HG03457 (cell line): ENCODE results near the gene RFK.

Experiments
- ATAC-seq: cut with Tn5 transposase; IDR thresholded peaks from one replicate; pipeline ENCODE4 v1.9.1; 2021; ENCODE audit warnings: moderate number of reproducible peaks; ENCODE audit not compliant: unreplicated experiment

RFK gene

DNA sequence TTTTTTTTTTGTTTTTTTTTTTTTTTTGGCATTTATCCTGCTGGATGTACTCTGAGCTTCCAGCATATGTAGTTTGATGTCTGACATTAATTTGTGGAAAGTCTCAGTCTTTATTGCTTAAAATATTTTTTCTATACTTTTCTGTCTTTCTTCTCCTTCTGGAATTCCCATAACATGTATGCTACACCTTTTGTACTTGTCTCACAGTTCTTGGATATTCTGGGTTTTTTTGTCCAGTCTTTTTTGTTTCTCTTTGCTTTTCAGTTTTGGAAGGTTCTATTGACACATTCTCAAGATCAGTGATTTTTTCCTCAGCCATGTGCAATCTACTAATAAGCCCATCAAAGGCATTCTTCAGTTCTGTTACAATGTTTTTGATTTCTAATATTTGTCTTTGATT is 19.4 kb upstream of the RFK start:
- ATAC-seq = no peak

DNA sequence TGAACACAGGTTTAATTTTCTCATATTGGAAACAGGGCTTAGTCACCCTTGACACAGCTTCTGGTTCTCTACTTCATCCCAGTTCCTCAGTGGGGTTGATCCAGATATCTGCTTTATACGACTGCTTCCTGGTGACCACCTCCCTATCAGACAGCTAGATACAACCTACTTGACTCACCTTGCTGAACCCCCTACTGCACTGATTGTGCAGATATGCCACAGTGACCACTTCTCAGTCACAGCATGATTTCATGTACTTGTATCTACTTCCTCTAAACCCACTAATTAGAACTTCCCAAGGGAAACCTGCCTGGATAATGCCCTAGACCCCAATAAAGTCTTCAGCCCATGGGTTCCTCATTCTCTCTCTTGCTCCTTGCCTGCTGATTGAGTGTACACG is 18.4 kb upstream of the RFK start:
- ATAC-seq = no peak

DNA sequence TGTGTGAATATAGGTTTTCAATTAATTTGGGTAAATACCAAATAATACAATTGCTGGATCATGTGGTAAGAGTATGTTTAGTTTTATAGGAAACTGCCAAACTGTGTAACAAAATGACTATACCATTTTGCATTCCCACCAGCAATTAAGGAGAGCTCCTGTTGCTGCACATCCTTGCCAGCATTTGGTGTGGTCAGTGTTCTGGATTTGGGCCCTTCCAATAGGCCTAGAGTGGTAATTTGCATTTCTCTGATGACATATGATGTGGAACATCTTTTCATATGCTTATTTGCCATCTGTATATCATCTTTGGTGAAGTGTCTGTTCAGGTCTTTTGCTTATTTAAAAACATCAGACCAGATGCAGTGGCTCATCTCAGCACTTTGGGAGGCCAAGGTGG is 11.6 kb upstream of the RFK start:
- no peak for ATAC-seq

DNA sequence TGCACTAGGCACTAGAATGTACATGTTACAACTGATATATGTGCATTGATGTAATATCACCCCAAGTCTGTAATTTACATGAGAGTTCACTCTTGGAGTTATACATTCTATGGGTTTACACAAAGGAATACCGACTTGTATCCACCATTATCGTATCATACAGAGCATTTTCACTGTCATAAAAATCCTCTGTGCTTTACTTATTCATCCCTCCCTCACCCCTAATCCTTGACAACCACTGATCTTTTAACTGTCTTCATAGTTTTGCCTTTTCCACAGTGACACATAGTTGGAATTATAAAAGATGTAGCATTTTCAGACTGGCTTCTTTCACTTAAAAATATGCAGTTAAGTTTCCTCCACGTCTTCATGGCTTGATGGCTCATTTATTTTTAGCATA is 11.1 kb upstream of the RFK start:
- ATAC-seq = no peak

DNA sequence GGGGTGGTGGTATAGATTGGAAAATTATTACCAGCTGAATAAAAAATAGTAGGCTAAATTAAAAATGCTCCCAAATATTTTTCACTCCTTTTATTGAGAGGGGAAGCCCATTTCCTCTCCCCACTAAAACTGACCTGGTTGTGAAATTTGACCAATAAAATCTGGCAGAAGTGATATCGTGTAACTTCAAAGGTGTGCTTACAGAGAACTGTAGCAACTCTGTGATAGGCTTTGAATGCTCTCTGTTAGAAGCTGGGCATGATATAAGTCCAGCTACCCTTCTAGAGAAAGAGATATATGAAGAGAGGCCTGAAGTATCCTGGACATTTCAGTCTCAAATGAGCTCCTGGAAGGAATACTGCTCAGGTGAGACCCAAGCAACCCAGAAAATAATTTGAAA is 10.2 kb upstream of the RFK start:
- no peak for ATAC-seq

DNA sequence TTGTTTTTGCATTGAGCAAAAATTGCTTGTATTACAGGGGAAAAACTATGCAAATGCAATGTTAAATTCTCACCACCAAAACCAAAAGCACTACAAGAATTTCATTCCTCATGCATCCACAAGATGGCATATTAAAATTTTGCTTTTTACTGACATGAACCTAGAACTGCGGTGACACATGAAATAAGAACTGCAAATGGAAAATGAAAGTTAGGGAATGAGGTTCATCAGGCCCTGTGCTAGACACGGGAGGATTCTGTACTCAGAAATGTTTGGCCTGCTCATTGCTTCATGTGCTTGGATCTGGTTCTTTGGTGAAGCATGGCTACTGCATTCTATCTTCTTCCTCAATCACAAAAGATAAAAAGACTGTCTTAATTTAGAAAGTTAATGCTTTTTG is 9.1 kb upstream of the RFK start:
- peak; percentile 79 for ATAC-seq

DNA sequence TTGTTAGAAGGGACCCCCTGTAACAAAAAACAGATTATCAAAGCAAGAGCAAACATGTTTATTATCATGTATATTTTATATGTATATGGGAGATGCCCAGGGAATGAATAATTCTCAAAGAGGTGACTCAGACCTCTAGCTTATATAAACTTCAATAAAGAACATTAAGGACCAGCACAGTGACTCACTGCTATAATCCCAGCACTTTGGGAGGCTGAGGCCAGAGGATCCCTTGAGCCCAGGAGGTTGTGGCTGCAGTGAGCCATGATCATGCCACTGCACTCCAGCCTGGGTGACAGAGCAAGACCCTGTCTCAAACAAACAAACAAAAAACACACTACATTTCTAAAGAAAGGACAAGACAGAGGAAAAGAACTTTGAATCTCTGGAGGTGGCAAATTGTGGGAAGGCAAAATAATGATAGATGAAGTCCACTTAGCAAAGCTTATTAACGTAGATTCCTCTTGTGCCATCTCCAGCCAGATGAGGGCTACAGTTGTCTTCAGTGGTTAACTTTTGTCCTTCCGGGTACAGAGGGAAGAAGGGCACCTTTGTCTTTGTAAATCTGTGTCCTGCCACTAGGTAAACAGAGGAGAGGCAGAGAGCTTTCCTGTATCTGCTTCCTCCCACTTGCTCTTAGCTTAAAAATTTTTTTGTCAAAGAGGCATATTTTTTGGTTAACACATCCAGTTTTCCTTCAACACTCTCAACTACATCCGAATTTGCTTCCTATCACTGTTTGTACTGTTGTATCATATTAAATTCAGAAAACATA is 7.5 kb upstream of the RFK start:
- ATAC-seq = no peak

DNA sequence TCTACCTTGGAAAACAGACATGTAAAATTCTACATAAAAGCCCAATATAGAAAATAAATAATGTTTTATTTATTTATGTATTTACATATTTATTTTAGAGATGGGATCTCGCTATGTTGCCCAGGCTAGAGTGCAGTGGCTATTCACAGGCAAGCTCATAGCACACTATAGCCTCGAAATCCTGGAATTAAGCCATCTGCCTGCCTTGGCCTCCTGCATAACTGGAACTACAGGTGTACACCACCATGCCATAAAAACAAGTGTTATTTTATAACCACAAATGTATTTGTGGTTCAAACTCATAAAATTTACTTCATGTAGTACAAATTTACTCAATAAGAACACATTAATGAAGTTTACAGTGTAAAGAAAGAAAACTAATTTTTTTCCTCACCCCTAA is 7.0 kb upstream of the RFK start:
- no peak for ATAC-seq

DNA sequence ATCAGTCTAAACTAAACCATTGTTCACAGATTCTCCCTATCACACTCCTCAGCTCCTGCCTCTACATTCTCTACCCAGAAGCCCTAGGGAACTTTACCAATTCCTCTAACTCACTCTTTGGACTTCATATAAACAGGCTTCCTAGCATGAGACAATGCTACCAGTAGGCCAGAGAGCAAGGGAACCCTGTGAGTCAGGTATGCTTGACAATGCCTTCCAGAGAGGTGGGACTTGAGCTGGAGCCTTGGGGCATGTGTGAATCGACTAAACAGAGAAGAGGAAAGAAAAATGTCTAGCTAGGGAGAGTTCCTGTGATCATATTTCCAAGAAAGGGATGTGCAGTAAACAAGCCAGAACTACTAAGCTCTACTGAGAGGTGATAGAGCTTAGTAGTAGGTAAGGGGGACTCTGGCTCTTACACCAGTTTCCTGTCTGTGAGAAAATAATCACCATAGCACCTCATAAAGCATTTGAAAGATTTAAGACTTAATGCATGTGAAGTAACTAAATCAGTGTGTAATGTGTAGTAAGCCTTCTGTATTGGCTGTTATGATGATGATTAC is 6.4 kb upstream of the RFK start:
- no peak for ATAC-seq

DNA sequence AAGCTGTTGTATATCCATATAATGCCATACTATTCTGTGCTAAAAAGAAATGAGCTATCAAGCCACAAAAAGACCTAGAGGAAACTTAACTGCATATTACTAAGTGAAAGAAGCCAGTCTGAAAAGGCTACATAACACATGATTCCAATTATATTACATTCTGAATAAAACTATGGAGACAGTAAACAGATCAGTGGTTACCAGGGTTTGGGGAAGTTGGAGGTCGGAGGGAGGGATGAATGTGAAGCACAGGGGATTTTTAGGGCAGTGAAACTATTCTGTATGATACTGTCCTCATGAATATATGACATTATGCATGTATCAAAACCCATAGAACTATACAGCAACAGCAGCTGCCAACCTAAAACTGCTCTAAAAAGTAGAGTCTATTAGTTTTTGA is 5.6 kb upstream of the RFK start:
- no peak for ATAC-seq

DNA sequence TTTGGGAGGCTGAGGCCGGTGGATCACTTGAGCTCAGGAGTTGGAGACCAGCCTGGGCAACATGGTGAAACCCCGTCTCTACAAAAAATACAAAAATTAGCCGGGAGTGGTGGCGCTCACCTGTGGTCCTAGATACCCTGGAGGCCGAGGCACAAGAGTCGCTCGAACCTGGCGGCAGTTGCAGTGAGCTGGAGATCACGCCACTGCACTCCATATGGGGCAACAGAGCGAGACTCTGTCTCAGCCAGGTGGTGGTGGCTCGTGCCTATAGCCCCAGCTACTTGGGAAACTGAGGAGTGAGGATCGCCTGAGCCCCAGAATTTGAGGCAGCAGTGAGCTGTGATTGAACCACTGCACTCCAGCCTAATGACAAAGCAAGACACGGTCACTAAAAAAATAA is 2.4 kb upstream of the RFK start:
- ATAC-seq = no peak

DNA sequence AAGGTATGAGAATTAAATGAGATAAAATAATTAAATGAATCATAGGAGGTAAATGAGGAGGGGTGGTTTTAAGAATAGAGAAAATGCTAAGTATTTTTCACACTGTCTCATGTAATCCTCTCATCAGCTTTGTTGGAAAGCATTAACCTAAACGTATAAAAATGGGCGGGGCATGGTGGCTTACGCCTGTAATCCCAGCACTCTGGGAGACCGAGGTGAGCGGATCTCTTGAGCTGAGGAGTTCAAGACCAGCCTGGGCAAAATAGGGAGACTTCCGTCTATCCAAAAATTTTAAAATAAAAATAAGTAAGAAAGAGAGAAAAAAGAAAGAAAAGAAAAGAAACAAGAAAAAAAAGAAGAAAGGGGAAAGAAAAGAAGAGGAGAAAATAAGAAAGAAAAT is 1.9 kb upstream of the RFK start:
- ATAC-seq = no peak

DNA sequence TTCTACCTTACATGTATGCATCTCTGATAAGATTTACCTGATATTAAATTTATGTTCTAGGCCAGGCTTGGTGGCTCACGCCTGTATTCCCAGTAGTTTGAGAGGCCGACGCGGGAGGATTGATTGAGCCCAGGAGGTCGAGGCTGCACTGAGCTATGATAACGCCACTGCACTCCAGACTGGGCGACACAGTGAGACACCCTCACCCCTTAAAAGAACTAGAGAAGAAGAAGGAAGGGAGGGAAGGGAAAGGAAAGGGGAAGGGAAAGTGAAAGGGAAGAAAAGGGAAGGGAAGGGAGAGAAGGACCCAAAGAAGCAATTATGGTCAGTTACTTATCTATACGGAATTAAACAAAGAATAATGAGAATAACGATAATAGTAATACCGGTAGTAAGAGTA is 1.2 kb upstream of the RFK start:
- ATAC-seq = no peak

DNA sequence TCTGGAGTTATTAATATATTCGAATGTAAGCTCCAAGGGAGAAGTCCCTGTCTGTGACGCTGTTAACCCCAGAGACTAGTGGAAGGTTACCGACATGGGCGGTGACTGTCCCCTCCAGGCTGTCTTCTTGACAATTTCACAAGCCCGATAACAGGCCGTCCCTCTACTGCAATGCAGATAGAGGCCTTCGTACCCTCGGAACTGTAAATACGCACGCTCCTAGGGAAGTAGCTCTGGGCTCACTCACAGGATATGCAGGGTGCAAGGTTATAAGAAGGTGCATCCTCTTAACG is 680 bp upstream of the RFK start:
- ATAC-seq = peak; percentile 56

DNA sequence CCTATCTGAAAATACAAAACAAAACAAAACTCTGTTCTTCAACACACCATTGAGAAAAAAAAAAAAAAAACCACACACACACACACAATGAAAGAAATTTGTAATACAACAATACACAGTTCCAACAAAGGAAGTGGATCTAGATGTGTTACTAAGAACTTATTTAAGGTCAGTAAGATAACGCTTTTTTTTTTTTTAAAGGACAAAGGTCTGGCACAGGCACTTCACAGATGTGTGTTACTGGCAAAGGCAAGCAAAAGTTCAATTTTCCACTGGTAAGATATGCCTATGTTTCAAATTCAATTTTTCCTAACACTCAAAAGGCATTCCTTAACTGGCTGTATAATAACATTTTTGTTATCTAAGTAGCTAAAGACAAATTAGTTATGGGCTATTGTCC is 3.6 kb downstream of the RFK start:
- ATAC-seq = no peak

DNA sequence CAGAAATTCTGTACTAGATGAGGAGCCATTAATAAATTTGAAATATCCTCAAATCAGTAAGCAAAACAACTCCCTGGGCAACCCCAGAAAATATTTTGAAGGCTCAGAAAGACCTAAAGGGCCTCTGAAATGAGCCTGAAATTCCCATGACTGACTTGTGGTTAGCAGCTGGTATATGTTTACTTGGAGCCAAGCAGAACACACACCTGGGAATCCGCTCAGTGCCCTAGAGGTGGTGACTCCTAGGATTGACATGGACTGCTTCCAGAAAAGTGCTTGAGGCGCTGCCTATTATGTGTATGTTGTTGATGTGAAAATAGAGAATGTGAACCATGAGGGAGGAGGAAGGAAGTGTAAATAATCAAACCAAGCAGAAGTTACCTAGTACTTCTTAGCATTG is 14.7 kb downstream of the RFK start:
- no peak for ATAC-seq

DNA sequence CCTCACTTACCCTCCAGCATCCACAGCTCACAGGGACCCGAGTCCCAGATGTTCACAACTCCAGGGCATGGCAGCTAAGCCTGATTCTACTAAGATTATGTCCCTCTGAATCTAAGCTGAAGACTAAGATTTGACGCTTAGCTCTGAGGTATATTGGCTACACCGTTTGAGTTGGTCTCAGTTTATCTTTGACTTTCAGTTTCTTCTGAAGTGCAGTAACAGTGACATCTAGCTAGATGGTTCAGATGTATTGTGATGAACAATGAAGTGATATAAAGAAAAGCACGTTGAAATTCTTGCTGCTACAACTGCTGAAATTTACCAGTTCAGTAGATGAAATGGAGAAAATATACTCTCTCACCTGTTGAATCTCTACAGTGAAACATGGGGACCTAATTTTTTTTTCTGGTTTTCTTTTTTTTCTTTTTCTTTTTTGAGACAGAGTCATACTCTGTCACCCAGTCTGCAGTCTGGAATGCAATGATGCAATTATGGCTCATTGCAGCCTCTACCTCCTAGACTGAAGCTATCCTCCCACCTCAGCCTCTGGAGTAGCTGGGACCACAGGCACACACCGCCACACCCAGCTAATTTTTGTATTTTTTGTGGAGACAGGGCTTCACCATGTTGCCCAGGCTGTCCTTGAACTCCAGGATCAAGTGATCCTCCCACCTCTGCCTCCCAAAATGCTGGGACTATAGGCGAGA is 15.7 kb downstream of the RFK start:
- no peak for ATAC-seq

DNA sequence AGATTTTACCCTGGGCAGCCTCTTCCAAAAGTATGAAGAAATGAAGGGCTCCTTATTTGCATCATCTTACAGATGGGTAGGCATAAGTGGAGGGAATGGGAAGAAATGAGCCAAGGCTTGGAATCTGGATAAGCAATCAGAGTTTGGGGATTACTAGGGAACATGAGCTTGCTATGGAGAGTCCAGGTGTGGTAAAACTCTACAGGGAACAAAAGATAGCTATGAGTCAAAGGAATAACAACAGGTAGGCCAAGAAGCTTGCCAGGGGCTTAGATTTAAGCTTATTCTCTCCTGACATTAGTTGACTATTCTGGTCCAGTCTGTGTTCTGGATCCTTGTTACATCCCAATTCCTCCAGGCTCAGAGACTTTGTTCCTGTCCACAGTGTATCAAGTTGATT is 16.4 kb downstream of the RFK start:
- no peak for ATAC-seq

DNA sequence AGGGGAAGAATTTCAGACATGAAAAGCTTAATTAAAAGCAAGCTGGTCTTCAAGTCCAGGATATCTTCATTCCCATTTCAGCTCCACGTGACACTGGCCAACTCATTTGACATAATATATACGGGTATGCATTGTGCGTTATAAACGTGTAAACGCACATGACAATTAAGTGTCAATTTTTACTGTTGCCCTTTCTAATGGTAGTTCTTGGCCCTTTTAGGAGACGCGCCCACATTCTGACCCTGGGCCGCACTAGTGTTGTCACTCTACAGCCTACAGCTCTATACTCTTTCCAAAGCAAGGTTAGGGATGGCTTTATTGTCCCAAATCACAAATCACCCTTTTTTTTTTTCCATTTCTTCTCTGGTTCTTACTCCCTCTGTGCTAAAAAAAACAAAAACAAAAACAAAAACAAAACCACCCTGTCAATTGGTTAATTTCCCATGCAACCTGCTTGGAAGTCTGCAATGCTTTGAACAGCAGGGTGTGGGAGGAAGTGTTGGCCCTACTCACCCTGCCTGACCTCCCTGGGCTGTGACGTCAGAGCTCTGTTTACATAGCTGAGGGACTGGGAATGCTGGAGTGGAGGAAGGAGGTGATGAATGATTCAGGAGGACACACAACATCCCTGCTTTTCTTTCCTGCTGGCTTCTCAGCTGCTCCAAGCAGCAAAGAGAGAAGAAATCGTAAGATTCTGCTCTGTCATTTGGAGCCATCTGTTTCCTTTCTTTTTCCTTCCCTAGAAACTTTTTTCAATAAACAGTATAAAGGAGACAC is 19.3 kb downstream of the RFK start:
- no peak for ATAC-seq

DNA sequence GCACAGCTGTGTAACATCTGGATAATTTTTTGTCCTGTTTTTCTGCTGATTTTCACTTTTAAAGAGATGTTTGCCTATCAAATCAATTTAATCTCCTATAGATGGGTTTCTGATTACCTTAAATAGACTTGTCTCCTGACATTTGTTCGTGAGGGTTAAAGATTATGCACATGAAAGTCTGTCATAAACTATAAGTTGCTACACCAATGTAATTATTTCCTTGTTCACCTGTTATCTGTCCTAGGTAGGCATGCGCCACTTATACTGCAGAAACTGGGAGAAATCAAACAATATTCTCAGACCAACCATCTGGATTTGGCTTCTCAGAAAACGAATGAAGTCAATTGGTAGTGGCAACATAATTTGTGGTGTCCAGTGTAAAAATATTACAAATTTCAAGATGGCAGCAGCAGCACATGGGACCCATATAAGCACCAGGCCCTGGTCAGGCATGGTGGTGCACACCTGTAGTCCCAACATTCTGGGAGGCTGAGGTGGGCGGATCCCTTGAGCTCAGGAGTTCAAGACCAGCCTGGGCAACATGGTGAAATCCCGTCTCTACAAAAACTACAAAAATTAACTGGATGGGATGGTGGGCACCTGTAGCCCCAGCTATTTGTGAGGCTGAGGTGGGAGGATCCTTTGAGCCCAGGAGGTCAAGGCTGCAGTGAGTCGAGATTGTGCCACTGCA is 20.3 kb downstream of the RFK start:
- ATAC-seq = no peak

DNA sequence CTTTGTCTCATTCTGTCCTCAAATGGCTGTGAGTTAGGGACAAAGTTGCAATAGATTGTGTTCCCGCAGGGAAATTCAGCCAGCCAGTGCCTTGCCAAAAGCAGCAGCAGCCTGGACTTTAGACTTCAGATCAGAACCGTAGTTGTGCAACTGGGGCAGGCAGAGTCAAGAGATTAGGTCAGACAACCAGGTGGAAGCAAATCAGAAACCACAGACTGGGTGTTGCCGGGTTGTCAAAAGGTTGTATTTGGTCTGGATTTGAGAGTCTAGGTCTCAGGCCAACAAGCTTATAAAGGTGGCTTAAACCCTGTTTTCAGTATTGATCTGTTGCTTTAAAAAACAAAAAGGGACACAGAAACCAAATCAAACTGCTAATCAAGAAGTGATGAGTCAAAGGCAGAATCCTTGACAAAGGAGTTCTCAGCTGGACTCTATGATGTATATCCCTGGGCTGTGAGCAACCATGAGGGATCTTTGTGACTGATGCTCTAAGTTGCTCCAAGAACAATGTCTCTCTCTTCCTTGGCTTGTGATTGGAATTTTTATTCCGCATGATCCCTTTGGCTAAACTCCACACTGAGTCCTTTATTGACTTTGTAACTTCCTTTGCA is 20.9 kb downstream of the RFK start:
- no peak for ATAC-seq
